HG03469 (cell line): ENCODE results near the gene NDUFB7.
"Not testable (repeated sequence)": the region's sequence is repeated elsewhere in the genome, so short reads cannot be mapped to it uniquely, and the experiment has no call there.

Source experiments
- ATAC-seq: cut with Tn5 transposase; IDR thresholded peaks from one replicate; pipeline ENCODE4 v1.9.1; 2021; ENCODE audit warnings: mild to moderate bottlenecking, moderate library complexity, moderate number of reproducible peaks; ENCODE audit not compliant: unreplicated experiment

NDUFB7 gene

DNA sequence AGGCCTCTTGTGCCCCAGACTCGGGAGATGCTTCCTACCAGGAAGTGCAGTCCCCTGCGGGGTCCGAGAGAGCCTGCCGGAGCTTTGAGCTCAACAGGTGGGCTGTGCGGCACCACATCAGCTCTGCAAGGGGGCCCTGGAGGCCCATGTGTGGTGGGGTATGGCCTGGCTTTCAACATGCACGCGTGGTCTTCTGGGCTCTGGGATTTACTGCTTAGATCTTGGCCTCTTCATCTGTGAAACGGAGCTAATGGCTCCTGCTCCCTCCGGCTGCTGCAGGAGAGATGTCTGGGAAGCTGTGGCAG lies 18.0 kb downstream of the NDUFB7 start:
- ATAC-seq: no peak

DNA sequence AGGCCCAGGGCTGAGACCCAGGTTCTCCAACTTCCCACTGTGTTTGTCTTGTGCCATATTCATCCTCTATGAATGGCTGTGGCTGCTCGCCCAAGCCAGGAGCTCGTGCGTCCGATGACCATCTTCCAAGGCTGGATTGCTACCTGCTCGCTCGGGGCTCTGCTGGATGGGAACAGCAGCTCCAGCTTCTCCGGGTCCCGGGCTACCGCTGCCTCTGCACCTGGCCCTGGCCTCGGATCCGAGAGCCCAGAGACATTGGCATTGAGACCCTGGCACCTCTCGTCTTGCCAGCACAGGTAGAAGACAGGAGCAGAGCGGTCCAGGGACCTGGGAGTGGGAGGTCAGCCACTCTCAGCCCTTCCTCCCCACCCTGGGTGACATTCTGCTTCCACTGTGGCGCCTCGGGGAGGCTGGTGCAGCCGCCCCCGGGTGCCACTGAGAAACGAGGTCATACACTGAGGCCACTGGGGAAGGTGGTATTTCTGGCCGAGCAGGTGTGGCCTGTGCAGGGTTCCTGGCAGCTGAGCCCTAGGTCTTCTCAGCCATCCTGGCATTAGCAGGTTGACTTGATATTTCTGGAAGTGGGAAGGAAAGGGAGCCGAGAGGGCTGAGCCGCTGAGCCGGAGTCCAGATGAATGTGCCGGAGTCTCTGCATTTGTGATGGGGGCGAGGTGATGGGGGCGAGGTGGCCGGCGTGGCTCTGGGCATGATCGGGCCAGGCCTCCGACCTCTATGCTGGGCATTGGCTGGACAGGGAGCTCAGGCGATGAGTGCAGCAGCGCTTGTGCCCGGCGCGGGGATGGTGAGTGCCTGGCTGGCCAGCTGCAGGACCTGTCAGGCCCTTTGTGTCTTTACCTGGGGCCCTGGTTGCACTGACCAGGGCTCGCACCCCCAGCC lies 18.6 kb downstream of the NDUFB7 start:
- no peak for ATAC-seq

DNA sequence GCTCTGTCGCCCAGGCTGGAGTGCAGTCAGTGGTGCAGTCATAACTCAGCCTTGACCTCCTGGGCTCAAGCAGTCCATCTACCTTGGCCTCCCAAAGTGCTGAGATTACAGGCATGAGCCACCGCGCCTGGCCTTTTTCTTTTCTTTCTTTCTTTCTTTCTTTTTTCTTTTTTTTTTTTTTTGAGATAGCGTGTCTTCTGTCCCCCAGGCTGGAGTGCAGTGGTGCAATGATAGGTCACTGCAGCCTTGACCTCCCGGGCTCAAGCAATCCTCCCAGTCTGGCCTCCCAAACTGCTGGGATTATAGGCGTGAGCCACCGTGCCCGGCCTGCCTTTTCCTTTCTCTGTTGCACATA lies 19.9 kb downstream of the NDUFB7 start:
- ATAC-seq: not testable (repeated sequence)

DNA sequence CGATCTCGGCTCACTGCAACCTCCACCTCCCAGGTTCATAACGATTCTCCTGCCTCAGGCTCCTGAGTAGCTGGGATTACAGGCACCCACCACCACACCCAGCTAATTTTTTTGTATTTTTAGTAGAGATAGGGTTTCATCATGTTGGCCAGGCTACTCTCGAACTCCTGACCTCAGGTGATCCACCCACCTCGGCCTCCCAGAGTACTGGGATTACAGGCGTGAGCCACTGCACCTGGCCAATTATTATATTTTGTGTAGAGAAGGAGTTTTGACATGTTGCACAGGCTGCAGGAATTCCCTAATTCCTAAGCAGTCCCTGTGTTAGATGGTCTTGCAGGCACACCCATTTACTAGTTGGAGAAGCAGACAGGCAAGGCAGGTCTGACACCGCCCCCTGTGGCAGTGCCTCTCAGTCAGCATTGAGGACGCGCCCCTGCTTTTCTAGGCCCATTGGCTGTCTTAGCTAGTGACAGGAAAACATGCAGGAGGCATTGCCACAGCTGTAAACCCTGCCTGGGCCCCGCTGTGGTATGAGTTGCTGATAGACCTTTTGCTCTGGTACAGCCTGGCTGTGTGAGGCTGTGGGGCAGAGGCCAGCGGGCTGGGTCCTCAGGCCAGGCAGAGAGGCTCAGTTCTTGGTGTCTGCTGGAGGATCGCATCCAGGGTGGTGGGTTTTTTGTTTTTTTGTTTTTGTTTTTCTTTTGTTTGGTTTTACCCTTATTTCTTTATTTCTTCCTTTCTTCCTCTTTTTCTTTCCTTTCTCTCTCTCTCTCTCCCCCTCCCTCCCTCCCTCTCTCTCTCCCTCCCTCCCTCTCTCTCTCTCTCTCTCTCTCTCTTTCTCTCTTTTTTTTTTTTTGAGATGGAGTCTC lies 20.5 kb downstream of the NDUFB7 start:
- ATAC-seq: not testable (repeated sequence)

DNA sequence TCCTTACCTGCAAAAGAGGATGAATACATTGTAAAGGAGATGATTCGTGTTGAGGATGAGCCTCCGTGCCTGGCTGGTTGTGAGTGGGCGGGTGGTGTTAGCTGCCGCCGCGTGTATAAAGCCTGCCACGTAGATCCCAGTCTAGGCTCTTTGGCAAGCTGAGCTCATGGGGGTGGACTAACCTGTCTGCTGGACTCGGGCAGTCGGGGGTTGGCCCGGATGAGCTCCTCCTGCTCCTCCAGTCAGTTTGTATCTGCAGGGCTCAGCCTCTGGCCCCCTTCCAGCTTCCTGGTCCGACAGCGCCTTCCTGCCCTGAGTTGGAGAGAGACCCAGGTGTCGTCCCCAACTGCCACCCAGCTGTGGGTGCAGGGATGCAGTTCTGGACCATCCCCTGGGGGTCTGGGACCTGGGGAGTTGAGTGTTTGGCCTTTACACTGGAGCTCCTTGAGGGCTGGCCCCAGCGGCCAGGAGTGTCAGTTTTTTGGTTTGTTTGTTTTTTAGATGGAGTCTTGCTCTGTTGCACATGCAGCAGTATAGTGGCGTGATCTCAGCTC lies 21.6 kb downstream of the NDUFB7 start:
- no peak for ATAC-seq

DNA sequence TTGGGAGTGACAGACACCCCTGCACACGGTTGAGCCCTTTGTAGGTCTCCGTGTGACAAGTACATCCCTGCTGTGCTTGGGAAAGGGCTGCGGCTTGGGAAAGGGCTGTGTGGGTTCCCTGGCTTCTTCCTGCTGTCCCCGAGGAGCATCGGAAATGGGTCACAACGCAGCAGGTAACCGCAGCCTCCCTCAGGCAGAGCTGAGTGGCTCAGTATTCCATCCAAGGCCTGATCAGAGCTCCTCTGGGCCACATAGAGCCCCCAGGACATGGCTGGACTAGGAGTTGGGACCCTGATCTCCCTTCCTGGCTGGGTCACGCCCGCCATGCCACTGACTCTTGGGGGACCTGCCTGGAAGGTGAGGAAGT lies 26.2 kb downstream of the NDUFB7 start:
- no peak for ATAC-seq

DNA sequence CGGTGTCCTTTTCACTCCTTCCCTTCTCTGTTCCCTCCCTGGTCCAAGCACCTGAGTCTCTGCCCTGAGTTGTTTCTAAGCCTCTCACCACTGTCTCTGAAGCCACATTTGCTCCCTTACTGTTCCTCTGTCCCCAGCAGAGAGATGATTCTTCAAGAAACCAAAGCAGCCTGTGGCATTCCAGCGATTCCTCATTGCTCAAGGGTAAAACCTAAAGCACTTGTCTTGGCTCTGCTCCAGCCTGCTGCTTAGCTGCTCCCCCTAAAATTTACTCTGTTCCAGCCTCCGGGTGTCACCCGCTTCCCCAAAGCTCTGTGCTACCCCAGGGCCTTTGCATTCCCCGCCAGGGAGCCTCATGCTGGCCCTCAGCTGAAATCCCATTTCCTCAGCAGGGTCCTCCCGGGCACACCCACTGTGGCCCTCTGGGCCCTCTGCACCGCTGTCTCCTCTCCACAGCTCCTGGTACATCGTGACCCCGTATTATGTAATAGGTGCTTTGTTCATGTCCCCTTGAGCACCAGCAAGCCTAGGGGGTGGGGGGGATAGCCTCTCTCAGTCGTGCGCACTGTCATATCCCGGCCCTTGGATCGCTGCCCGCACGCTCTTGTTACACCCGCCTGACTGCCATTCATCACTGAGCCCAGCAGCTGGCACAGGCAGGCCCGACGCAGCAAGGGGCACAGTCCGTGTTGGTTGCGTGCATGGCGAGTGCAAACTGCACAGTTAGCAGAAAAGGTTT lies 26.7 kb downstream of the NDUFB7 start:
- no peak for ATAC-seq

DNA sequence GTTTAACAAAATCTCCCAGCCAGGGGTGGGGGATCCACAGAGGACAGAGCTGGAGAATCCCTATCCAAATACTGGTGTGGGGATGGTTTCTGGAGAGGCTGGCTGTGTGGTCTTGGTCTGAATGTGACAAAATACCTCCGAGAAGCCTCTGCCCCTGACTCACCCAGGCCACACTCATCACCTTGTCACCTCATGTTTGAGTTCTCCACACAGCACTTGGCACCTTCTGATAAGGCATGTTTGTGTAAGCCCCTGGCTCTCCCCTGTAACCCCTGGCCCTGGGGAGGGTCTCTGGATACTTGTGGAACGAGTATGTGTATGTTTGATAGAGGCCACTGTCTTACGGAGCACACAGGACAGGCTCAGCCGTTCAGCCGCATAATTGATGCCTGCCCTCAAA lies 27.8 kb downstream of the NDUFB7 start:
- no peak for ATAC-seq

DNA sequence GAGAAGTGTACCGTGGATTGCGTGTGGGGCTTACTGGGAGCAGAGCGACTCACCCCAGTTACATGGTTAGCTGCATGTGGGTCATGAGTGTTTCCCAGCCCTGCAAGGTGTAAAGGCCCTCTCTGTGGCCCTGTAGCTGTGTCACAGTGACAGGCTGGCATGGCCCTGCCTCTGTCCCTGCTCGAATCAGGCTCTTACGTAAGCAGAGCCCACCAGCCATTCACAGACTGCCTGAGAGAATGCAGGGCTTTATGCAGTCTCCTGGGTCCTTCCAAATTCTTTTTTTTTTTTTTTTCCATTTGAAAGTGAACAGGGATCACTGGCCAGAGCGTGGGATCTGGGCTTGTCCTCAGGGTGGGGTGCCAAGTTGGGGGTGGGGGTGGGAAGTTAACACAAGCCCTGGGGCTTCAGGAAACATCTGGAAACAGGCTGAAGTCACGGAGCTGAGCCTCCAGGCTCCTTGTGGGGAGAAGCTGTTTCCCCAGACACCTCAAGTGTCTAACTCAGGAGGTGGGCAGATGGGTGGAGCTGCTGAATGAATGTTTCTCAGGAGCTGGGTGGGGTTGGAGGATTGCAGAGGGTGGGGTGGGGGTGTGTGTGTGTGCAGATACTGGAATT lies 29.0 kb downstream of the NDUFB7 start:
- ATAC-seq: no peak

DNA sequence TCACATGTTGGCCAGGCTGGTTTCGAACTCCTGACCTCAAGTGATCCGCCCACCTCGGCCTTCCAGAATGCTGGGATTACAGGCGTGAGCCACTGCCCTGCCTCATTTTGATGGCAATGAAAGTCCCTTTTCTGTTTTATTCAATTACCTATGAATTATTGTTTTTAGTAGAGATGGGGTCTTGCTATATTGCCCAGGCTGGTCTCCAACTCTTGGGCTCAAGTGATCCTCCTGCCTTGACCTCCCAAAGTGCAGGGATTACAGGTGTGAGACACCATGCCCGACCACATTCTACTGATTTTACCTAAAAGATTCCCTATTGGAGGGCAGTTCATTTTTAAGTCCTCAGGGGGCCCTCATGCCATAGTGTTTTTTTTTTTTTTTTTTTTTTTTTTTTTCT lies 29.9 kb downstream of the NDUFB7 start:
- not testable (repeated sequence) for ATAC-seq

DNA sequence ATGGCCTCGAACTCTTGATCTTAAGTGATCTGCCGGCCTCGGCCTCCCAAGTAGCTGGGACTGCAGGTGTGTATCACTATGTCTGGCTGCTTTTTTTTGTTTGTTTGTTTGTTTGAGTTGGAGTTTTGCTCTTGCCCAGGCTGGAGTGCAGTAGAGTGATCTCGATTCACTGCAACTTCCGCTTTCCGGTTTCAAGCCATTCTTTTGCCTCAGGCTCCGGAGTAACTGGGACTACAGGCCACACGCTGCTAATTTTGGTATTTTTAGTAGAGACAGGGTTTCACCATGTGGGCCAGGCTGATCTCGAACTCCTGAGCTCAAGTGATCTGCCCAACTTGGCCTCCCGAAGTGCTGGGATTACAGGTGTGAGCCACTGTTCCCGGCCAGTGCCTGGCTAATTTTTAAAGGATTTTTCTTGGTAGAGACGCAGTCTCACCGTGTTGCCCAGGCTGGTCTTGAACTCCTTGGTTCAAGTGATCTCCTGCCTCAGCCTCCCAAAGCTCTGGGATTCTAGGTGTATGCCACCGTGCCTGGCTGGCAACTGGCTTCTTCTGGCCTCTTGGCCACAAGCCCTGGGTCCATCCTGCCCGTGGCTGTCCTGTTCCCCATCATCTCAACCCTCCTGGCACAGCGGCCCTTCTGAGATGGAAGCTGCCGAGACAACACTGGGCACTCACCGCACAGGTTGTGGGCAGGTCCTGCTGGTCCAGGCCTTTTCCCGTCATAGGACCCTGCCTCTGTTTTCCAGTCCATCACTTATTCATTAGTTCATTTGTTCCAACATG lies 30.9 kb downstream of the NDUFB7 start:
- no peak for ATAC-seq

DNA sequence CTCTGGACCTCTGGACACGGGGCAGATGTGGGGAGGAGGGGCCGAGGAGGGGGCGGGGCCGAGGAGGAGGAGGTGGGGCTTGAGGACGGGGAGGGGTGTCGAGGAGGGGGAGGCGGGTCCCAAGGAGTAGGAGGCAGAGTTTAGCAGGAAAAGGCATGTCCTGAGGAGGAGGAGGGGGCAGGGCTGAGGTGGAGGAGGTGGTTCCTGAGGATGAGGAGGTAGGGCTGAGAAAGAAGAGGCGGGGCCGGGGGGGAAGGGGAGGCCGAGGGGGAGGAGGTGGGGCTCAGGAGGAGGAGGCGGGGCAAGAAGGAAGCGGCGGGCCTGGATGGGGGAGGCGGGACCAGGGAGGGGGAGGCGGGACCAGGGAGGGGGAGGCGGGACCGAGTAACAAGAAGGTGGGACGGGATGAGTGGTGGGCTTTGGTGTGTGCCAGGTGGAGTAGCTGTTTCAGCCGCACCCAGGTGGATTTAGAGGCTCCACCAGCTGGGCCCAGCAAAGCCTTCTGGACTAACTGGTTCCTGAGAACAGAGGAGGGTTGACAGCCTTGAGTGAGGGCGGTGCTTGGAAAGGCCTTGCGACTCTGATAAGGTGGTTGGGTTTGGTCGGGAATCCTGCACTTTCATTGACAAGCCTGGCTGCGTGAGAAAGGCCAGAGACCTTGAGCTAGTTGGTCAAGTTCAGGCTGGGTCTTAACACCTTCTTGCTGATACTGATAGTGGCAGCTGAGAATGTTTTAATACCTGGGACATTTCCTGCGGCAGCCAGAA lies 34.8 kb downstream of the NDUFB7 start:
- ATAC-seq: no peak

DNA sequence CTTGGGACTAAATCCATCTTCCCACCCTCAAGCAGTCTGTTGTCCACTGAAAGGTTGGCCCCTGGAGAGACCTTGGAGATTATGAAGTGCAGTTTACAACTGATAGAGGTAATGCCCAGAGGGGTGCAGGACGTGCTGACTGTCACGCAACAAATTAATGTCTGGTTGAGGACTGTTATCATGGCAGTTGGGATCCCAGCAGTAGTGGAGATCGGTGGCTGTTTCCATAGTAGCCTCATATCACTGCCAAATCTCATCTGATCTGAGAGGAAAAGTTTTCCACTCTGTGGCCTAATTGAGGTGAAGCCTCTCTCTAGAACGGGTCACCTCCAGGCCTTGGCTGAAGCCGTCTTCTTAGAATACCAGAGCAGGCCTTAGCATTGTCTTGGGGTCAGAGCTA lies 38.4 kb downstream of the NDUFB7 start:
- no peak for ATAC-seq

DNA sequence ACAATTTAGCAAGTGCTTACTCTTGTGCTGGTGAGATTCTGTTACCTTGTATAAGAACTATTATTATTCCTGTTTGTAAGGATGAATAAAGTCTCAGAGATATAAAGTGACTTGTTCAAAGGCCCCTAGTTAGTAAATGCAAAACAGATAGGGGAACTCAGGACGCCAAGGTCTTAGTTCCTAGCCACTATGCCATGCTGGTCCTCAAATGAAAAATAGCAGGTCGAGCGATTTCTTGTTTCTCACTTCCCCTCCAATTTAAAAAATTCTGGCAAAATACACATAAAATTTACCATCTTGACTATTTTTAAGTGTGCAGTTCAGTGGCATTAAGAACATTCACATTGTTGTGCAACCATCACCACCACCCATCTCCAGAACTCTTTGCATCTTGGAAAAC lies 41.4 kb downstream of the NDUFB7 start:
- no peak for ATAC-seq

DNA sequence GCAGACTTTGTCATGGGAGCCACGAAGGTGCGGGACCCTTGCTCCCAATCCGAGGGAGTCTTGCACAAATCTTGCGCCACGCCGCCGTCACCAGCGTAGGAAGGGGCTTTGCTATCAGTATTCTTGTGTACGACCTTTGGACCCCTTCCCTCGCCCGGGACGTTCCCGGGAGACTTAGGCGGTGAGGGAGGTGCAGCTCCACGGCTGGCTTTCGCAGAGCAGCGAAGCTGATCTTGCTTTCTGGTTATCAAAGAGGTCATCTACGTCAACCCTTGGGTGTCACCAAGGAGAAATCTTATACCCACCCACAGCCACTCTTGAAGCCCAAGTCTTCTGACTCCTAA lies 41.9 kb downstream of the NDUFB7 start:
- no peak for ATAC-seq

DNA sequence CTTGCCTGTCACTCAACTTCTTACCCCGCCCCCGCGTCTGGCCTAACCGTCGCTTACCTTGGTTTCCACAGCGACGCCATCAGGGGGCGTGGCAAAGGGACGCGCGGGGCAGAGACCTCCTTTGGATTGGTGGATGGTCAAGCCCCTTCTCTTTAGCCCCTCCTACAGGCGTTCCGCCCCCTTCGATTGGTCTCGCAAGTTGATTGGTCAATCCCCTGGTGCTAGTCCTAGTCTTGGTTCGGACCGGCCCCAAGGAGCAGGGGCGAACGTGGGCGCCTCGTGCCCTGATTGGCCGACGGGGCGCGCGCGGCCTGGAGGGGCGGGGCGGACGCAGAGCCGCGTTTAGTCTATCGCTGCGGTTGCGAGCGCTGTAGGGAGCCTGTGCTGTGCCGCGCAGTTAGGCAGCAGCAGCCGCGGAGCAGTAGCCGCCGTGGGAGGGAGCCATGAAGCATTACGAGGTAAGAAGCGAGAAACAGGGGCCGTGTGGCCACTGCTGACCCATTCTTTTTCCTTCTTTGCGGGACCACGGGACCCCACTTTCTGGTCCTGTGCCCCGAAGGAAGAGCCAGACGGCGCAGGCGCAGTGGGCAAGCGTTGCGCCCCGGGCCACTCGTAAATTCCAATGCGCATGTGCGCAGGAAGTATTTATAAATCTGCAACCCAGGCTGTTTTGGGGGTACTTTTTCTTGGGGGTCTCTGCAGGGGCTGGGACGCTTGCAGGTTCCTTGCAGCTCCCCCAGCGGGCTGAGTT lies 42.4 kb downstream of the NDUFB7 start, which contains the start of gene TECR:
Gene TECR, plus strand, starts transcription at position 341 of the 751 bp plus-strand sequence. Its CDS starts 103 bp downstream, at position 444.
- ATAC-seq: peak; percentile 92

DNA sequence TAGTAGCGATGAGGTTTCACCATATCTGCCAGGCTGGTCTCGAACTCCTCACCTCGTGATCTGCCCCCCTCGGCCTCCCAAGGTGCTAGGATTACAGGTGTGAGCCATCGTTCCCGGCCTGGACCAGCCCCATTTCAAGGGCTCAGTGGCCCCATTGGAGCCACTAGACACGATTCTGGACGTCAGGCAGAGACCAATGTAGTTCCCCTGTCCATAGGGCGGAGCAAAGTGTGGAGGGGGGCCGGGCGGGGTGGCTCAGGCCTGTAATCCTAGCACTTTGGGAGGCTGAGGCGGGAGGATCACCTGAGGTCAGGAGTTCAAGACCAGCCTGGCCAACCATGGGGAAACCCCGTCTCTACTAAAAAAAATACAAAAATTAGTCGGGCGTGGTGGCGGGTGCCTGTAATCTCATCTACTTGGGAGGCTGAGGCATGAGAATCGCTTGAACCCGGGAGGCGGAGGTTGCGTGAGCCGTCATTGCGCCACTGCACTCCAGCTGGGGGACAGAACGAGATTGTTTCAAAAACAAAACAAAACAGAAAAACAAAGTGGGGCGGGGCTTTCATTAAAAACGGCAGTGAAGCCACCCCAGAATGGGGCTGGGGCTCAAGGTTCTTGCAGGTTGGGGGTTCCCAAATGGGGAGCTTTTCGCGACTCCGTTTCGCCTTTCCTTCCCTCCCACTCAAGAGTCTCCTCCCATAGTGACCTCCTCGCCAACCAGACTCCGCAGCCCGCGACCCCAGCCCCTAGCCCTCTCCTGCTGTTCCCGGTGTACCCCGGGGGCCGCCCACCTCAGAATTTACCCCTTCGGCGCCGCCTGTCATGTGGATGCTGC lies 43.2 kb downstream of the NDUFB7 start:
- no peak for ATAC-seq

DNA sequence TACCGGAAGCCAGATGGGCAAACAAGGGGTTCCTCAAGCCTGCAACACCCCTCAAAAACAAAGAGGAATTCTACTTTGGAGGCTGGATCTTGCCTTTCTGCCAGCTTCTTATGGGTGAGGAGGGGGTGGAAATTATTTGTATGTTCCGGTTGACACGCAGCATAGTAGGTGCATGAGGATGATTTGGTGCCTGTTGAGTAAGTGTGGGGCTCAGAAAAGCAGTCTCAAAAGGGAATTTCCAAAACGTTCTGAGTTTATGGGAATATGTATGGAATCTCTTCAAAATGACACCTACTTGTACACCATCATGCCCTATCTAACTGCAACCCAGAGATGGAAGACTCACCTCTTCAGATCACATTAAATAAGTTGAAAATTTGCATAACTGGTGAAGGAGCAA lies 45.4 kb downstream of the NDUFB7 start:
- ATAC-seq: no peak
